GM12892 (cell line): ENCODE results near the gene CNTN5.

Experiments used
- POLR2A ChIP-seq: IDR thresholded peaks from 2 replicates; pipeline ENCODE4 v1.6.1; 2011; ENCODE audit warnings: low read depth, low read length, control low read depth
- POLR2AphosphoS5 ChIP-seq: IDR thresholded peaks from 2 replicates; pipeline ENCODE4 v1.6.1; 2011; ENCODE audit warnings: low read depth, low read length, control low read depth
- TAF1 ChIP-seq: IDR thresholded peaks from 2 replicates; pipeline ENCODE4 v1.6.1; 2011; ENCODE audit warnings: low read depth, mild to moderate bottlenecking, control low read depth, low read length, borderline replicate concordance

DNA sequence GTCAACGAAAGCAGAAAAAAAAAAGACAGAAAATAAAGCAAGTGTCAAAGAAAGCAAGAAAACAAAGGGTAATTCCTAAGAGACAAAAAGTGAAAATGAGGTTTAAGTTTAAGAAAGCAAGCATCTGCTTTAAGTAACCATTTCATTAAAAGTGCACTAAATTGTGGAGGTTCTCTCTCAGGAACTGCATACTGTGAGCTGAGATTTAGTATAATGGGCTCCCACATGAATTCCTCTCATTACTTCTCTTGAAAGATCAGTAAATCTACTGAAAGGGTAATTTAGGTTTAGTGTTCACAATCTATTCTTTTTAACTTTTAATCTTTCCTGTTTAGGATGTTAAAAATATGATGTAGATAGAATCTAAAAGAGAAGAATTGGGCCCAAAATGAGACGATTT lies 1201.0 kb downstream of the CNTN5 start:
- no peak for TF ChIP-seq POLR2A
- no peak for TF ChIP-seq TAF1
- no peak for TF ChIP-seq POLR2AphosphoS5
